Effector memory CD4-positive, alpha-beta T cell (primary cell): ENCODE measurements around the gene ATP4B.

Experiments
- DNase-seq, 3 donors: peaks; one replicate each; pipeline ENCODE4 v3.0.0-alpha.2; 2020
- H3K27ac ChIP-seq: 2 replicates; pipeline ENCODE4 v1.7.0; 2013; ENCODE audit warnings: mild to moderate bottlenecking, low read length, moderate library complexity; ENCODE audit not compliant: insufficient read depth, poor library complexity, severe bottlenecking
- H3K27me3 ChIP-seq: replicated peaks from 2 replicates; pipeline ENCODE4 v1.7.0; 2013; ENCODE audit warnings: mild to moderate bottlenecking, low read length; ENCODE audit not compliant: insufficient read depth, control insufficient read depth, poor library complexity, severe bottlenecking
- H3K36me3 ChIP-seq: 2 replicates; pipeline ENCODE4 v1.7.0; 2013; ENCODE audit warnings: mild to moderate bottlenecking, low read length, moderate library complexity; ENCODE audit not compliant: control insufficient read depth, insufficient read depth
- H3K4me1 ChIP-seq: 2 replicates; pipeline ENCODE4 v1.7.0; 2013; ENCODE audit warnings: low read length, mild to moderate bottlenecking; ENCODE audit not compliant: control insufficient read depth, insufficient read depth, poor library complexity, severe bottlenecking
- H3K4me3 ChIP-seq: 2 replicates; pipeline ENCODE4 v1.7.0; 2013; ENCODE audit warnings: low read length, low read depth, mild to moderate bottlenecking; ENCODE audit not compliant: insufficient read depth, poor library complexity, severe bottlenecking
- H3K9me3 ChIP-seq: 2 replicates; pipeline ENCODE4 v1.7.0; 2013; ENCODE audit warnings: mild to moderate bottlenecking, low read length, moderate library complexity; ENCODE audit not compliant: control insufficient read depth

The ATP4B gene

DNA sequence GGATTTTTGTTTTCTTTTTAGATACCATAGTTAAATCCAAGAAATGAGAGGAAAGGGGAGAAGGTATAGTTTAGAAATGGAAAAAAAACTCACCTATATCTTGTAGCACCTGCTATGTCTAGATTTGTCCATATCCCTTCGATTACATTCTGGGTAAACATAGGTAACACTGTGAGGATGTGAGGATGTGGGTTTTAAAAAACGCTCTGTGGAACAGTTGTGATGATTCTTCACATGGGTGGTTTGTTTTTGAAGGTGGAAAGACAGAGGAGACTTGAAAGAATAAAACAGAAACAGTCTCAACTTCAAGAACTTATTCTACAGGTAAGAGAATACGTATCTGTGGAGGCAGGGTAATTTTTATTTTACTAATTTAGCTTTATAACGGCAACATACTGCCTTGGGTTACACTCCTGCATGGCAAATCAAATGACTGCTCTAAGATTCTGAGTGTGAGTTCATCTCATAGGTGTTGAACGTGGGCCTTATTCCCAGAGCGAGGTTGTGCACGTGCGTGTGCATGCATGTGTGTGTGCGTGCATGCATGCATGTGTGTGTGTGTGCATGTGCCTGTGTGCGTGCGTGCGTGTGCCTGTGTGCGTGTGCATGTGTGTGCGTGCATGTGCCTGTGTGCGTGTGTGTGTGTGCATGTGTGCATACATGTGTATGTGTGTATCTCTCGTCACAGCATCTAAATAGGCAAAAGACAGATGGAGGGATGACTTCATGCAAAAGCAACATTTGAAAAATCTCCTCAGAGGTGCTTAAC lies 23.5 kb downstream of the ATP4B start:
- no peak for DNase-seq
- Histone ChIP-seq H3K27me3 (no peaks in the 10 kb centered on the region), H3K36me3 (peaks cover 60% of the 10 kb centered on the region), H3K4me1 (no peaks in the 10 kb centered on the region), H3K27ac (no peak overlapping the region), H3K9me3 (no peaks in the 10 kb centered on the region), H3K4me3 (no peak overlapping the region)

DNA sequence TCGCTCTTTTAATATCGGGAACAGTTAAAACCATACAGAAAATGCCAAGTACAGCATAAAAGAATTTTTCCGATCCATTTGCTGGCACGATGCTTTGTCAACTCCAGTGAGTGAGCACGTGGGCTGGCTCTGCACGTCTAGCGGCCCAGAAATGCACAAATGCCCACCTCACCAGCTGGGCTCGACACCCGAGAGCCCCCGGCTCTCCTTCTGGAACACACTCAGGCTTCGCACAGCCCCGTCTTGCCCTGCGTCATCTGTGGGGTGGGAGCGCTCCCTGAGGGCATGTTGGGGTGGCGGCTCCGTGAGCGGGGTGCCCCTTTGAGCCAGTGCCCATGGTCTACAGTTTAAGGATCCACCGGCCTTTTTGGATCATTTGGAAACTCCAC lies 24.5 kb downstream of the ATP4B start:
- no peak for DNase-seq
- no peak overlapping the region for H3K4me3 ChIP-seq
- no peaks in the 10 kb centered on the region for H3K4me1 ChIP-seq
- no peaks in the 10 kb centered on the region for H3K9me3 ChIP-seq
- no peak overlapping the region for H3K27ac ChIP-seq
- H3K36me3 ChIP-seq = peaks cover 53% of the 10 kb centered on the region
- H3K27me3 ChIP-seq = no peaks in the 10 kb centered on the region

DNA sequence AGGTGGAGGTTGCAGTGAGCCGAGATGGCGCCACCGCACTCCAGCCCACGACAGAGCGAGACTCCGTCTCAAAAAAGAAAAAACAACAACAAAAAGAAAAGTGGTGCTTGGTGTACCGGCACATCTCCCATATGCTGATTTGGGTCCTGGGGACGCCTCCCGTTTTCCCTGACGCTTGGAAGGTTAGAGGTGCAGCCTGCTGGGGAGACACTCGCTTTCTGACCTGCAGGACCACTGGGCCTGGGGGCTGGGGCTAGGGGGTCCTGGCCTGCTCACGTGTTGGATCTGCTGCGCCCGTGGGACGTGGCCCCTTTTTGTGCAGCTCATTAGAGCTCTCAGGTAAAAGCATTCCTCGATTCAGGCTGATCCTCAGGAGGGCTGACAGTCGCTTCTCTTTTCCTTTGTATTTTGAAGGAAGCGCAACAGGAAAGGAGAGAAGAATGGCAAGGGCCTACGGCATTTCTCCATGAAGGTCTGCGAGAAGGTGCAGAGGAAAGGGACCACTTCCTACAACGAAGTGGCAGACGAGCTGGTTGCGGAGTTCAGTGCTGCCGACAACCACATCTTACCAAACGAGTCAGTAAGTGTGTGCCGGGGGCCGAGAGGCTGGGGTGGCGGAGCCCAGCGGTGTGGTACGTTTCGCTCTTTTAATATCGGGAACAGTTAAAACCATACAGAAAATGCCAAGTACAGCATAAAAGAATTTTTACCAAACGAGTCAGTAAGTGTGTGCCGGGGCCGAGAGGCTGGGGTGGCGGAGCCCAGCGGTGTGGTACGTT lies 25.1 kb downstream of the ATP4B start:
- Histone ChIP-seq H3K36me3 (peaks cover 48% of the 10 kb centered on the region), H3K27me3 (no peaks in the 10 kb centered on the region), H3K4me1 (no peaks in the 10 kb centered on the region), H3K9me3 (no peaks in the 10 kb centered on the region), H3K4me3 (no peak overlapping the region), H3K27ac (no peak overlapping the region)
- no peak for DNase-seq

DNA sequence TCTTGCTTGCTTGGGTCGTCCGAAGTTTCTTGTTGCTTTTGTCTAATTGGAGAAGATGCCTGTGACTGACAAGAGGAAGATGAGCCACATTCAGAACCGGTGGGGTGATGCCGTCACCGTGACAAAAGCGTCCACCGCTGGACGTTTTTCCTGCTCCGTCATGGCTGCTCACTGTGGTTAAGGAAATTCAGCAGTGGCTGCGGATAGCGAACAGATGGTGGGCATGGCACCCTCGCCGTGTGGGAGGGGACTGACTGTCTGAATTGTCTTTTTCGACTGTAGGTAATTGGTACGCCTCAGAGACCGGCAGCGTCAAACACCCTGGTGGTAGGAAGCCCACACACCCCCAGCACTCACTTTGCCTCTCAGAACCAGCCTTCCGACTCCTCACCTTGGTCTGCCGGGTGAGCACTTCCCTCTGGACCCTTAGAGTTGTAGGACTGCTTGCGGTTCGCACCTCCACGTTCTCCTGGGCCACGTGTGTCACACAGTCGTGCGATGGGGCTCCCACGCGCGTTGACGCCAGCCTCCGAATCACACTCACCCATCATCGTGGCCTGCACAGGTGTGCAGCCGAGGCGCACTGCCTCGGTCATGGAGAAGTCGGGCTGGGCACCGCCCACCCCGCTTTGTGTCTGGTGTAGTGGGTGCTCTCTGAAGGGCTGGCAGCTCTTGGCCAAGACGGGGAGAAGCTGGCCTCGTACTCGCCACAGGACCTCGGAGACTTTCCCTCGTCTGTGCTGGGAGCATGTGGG lies 26.5 kb downstream of the ATP4B start:
- Histone ChIP-seq H3K4me3 (no peak overlapping the region), H3K4me1 (no peaks in the 10 kb centered on the region), H3K36me3 (peaks cover 46% of the 10 kb centered on the region), H3K9me3 (no peaks in the 10 kb centered on the region), H3K27me3 (no peaks in the 10 kb centered on the region), H3K27ac (no peak overlapping the region)
- DNase-seq = no peak

DNA sequence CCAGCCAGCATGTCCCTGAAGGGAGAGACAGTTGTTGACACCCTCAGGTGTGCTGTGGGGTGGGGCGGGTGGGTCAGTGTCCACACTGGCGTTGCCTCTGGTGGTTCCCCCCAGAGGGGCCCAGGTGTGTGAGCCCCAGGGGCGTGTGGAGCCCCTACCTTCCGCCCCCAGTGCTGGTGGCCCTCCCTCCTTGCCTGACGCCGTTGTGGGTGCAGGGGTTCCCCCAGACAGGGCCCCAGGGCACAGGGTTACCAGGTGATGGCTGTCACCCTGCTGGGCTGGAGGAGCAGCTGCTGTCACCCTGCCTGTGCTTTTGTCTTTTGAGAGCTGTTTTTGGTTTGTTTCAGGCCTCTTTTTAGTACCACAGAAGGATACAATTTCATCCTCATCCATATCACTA lies 27.2 kb downstream of the ATP4B start:
- no peak overlapping the region for H3K4me3 ChIP-seq
- H3K9me3 ChIP-seq = no peaks in the 10 kb centered on the region
- no peak for DNase-seq
- no peaks in the 10 kb centered on the region for H3K27me3 ChIP-seq
- H3K4me1 ChIP-seq = no peaks in the 10 kb centered on the region
- peaks cover 41% of the 10 kb centered on the region for H3K36me3 ChIP-seq
- no peak overlapping the region for H3K27ac ChIP-seq

DNA sequence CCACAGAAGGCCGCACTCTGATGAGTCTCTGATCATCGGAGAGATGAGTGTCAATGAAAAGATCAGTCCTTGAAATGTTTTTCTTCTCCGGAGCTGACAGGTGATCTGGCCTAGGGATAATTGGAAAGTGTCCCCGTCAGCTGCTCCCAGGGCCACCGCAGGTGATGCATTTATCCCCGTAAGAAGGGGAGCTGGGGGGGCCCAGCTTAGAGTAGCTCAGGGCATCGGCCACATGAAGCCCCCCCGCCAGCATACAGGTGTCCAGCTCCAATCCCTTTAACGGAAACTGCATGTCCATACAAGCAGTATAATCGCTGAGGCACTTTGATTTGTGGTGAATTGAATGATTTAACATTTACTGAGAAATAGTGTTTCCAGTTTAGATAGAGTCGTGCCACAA lies 27.7 kb downstream of the ATP4B start:
- Histone ChIP-seq H3K27me3 (no peaks in the 10 kb centered on the region), H3K27ac (no peak overlapping the region), H3K36me3 (peaks cover 36% of the 10 kb centered on the region), H3K4me3 (no peak overlapping the region), H3K4me1 (no peaks in the 10 kb centered on the region), H3K9me3 (no peaks in the 10 kb centered on the region)
- DNase-seq = no peak

DNA sequence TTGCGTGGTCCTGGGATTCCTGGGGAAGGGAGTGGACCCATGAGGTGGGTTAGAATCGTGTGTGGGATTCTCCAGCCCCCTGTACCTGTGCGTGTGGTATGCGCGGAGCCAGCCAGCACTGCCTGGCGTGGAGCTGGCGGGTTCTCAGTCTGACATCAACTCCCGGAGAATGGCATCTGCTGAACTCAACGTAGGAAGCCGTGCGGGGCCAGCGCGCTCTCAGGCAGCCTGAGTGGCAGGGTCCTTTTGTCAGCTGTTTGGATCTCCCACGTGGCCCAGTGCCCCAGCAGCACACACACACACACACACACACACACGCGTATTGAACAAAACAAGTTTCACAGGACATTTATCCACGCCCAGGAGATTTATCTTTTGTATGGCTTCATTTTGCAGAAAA lies 28.1 kb downstream of the ATP4B start:
- H3K4me3 ChIP-seq = no peak overlapping the region
- peaks cover 32% of the 10 kb centered on the region for H3K36me3 ChIP-seq
- H3K27ac ChIP-seq = no peak overlapping the region
- no peaks in the 10 kb centered on the region for H3K4me1 ChIP-seq
- no peak for DNase-seq
- no peaks in the 10 kb centered on the region for H3K9me3 ChIP-seq
- H3K27me3 ChIP-seq = no peaks in the 10 kb centered on the region

DNA sequence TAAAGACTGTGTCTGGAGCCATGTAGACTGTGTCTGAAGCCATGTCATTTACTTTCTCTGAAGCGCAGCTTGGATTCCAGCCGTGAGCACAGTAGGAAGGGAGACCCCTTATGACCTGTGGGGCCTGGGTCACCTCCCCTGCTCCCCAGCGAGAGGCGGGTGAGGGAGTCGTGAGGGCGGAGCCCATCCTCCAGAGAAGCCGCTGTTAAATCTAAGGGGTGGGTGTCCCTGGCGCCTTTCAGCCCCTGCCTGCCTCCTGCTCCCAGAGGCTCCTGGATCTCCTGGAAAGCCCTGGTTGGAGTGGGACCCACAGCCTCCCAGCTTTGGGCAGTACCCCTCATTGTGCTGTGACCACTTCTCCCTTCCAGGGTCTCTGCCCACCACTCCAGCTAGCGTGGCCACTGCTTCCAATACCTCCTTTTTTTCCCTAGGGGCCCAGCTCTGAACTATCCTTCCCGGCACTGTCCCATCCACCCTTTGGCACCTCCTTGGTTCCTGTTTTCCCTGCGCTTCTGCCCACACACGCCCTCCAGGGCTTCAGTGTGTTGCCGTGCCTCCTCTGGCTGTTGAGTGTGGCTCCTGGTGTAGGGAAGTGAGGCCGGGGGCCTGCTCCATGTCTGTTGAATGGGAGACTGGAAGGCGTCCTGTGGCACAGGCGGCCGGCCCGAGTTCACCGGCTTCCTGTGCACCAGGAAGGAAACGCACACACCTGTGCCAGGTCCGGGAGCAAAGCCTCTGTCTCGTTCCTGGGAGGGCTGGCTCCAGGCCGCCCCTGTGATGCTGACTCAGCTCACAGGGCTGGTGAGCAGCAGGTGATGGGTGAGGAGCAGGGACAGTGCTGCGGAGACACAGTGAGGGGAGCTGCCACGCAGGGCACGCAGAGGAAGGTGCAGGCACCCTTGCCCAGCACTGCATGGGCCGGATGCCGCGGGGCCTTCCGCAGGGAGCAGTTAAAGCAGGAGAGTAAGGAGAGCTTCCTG lies 29.4 kb downstream of the ATP4B start:
- no peak for DNase-seq
- H3K4me1 ChIP-seq = no peaks in the 10 kb centered on the region

DNA sequence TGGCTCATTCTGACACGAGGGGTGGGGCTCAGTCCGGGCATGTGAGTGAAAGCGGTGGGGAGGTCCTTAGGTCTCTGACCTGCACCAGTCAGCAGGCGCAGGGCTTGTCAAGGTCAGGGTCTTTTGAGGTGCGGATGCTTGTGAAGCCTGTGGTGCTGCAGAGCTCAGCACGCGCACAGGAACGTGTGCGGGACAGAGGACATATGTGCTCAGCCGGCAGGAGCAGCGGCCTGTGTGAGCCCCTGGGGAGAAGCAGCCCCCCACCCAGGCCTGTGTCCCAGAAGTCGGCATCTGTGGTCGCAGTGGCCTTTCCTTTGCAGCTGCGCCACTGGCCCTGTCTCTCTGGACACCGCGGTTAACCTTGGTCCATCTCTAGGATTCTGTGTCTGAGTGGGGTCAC lies 30.9 kb downstream of the ATP4B start:
- H3K27ac ChIP-seq = no peak overlapping the region
- peaks cover 21% of the 10 kb centered on the region for H3K36me3 ChIP-seq
- no peak for DNase-seq
- H3K27me3 ChIP-seq = no peaks in the 10 kb centered on the region
- H3K9me3 ChIP-seq = no peaks in the 10 kb centered on the region
- H3K4me3 ChIP-seq = no peak overlapping the region
- no peaks in the 10 kb centered on the region for H3K4me1 ChIP-seq

More for the DNA sequence above, 29.4 kb downstream of the ATP4B start:
- Histone ChIP-seq H3K27ac (no peak overlapping the region), H3K4me3 (no peak overlapping the region), H3K36me3 (peaks cover 23% of the 10 kb centered on the region), H3K27me3 (no peaks in the 10 kb centered on the region), H3K9me3 (no peaks in the 10 kb centered on the region)
